Measurements from ENCODE around the gene ATP8B2.

The ATP8B2 gene

GRCh38 chr1:154398678-154399077 is 73.4 kb downstream of the ATP8B2 start:
- no peak for DNase-seq (ENCODE audit: low spot score)

- DNase-seq (ENCODE audit: low spot score), result no peak
Observed at GRCh38 chr1:154400381-154400801, 75.1 kb downstream of the ATP8B2 start.

Small RNAs within 50 kb of the gene (small RNA-seq; reads per million reads assigned to genes)
- gene RF00273 (0.04 to 0.37 reads per million in 2 experiments), gene RNU6-121P (0 reads per million in 2 experiments), gene RNU6-239P (0 reads per million in 2 experiments), gene RNU7-57P (0 reads per million in 2 experiments)
